OCI-LY1 (cell line): Measurements from ENCODE around the gene ROR2.

ENCODE experiments used
- H2AFZ ChIP-seq: fragments of 200-600 bp; sonication (generic), shearing (Covaris generic); 2 replicates; pipeline ENCODE4 v1.6.0; 2014; ENCODE audit warnings: antibody characterized with exemption, mild to moderate bottlenecking, low read length
- H3F3A ChIP-seq: fragments of 200-600 bp; sonication (generic), shearing (Covaris generic); 2 replicates; pipeline ENCODE4 v1.6.0; 2014; ENCODE audit warnings: mild to moderate bottlenecking, antibody characterized with exemption, low read length, moderate library complexity; ENCODE audit not compliant: insufficient read depth
- H3K27ac ChIP-seq: fragments of 200-600 bp; sonication (generic); 2 replicates; pipeline ENCODE4 v1.5.1; 2014; ENCODE audit warnings: low read length, mixed run types, mild to moderate bottlenecking, low read depth; ENCODE audit not compliant: poor library complexity, severe bottlenecking
- H3K27me3 ChIP-seq: fragments of 200-600 bp; sonication (generic); 2 replicates; pipeline ENCODE4 v1.6.0; 2014; ENCODE audit warnings: antibody characterized with exemption, mild to moderate bottlenecking, low read length, moderate library complexity; ENCODE audit not compliant: insufficient read depth
- H3K36me3 ChIP-seq: fragments of 200-600 bp; sonication (generic); 2 replicates; pipeline ENCODE4 v1.6.1; 2014; ENCODE audit warnings: mild to moderate bottlenecking, antibody characterized with exemption, low read length, moderate library complexity, mixed read lengths; ENCODE audit not compliant: insufficient read depth
- H3K4me1 ChIP-seq: fragments of 200-600 bp; sonication (generic); 2 replicates; pipeline ENCODE4 v1.5.1; 2014; ENCODE audit warnings: mild to moderate bottlenecking, low read length, moderate library complexity; ENCODE audit not compliant: insufficient read depth, severe bottlenecking
- H3K4me2 ChIP-seq: fragments of 200-600 bp; sonication (generic), shearing (Covaris generic); 2 replicates; pipeline ENCODE4 v1.6.1; 2014; ENCODE audit warnings: low read length
- H3K4me3 ChIP-seq: fragments of 200-600 bp; sonication (generic); 2 replicates; pipeline ENCODE4 v1.5.1; 2014; ENCODE audit warnings: low read length, low read depth, mild to moderate bottlenecking, mixed read lengths; ENCODE audit not compliant: poor library complexity, severe bottlenecking
- H3K79me2 ChIP-seq: fragments of 200-600 bp; shearing (Covaris generic); 2 replicates; pipeline ENCODE4 v1.6.1; 2016; ENCODE audit warnings: mixed run types, low read length, mixed read lengths; ENCODE audit not compliant: insufficient read depth
- H3K9ac ChIP-seq: fragments of 200-600 bp; sonication (generic), shearing (Covaris generic); 2 replicates; pipeline ENCODE4 v1.6.1; 2014; ENCODE audit warnings: mild to moderate bottlenecking, low read length, mixed read lengths
- H3K9me2 ChIP-seq: fragments of 200-600 bp; sonication (generic), shearing (Covaris generic); 2 replicates; pipeline ENCODE4 v1.6.1; 2014; ENCODE audit warnings: low read depth, mild to moderate bottlenecking, low read length, mixed read lengths
- H3K9me3 ChIP-seq: fragments of 200-600 bp; shearing (Covaris generic); 2 replicates; pipeline ENCODE4 v1.6.1; 2014; ENCODE audit warnings: low read length, mixed read lengths
- H4K20me1 ChIP-seq: fragments of 200-600 bp; sonication (generic), shearing (Covaris generic); 2 replicates; pipeline ENCODE4 v1.6.0; 2016; ENCODE audit warnings: mild to moderate bottlenecking, low read length; ENCODE audit not compliant: insufficient read depth
- CTCF ChIP-seq: fragments of 200-600 bp; sonication (generic), shearing (Covaris generic); IDR thresholded peaks from 2 replicates; pipeline ENCODE4 v1.5.1; 2017; ENCODE audit warnings: mild to moderate bottlenecking, antibody characterized with exemption, low read length, moderate library complexity, mixed read lengths
- EZH2 ChIP-seq: fragments of 200-600 bp; sonication (generic), shearing (Covaris generic); IDR thresholded peaks from 2 replicates; pipeline ENCODE4 v1.8.0; 2017; ENCODE audit warnings: borderline replicate concordance, mixed run types, mild to moderate bottlenecking, antibody characterized with exemption, low read length, moderate library complexity, mixed read lengths

Gene ROR2

DNA sequence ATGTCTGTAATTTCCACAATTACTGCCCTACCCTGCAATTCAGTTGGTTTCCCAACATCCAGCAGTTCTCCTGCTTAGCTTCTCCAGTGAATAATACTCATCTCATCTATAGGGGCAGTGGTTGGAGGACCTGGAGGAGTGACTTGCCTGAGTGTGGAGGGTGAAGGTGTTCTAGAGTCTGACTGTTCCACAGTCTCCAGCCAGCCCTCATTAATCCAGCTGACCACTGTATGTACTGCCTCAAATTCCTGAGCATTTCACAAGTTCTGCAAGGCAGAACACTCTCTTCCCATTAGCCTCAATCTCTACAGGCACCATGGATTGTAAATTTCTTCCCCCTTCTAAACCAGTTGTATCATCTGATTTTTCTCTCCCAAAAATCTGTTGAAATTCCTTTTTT lies 379.0 kb downstream of the ROR2 start:
- Histone ChIP-seq H3F3A (no peaks in the 10 kb centered on the region), H3K9ac (no peak overlapping the region), H3K9me2 (no peaks in the 10 kb centered on the region), H3K27me3 (0 out of 2 replicates have a peak, but pooled peaks cover 4% of the 10 kb centered on the region), H2AFZ (no peak overlapping the region), H3K36me3 (no peaks in the 10 kb centered on the region), H3K27ac (no peak overlapping the region), H3K4me2 (no peak overlapping the region), H3K9me3 (no peaks in the 10 kb centered on the region), H3K79me2 (no peaks in the 10 kb centered on the region), H3K4me1 (no peaks in the 10 kb centered on the region), H3K4me3 (no peak overlapping the region), H4K20me1 (no peaks in the 10 kb centered on the region)
- TF ChIP-seq EZH2: no peak
- TF ChIP-seq CTCF: no peak

DNA sequence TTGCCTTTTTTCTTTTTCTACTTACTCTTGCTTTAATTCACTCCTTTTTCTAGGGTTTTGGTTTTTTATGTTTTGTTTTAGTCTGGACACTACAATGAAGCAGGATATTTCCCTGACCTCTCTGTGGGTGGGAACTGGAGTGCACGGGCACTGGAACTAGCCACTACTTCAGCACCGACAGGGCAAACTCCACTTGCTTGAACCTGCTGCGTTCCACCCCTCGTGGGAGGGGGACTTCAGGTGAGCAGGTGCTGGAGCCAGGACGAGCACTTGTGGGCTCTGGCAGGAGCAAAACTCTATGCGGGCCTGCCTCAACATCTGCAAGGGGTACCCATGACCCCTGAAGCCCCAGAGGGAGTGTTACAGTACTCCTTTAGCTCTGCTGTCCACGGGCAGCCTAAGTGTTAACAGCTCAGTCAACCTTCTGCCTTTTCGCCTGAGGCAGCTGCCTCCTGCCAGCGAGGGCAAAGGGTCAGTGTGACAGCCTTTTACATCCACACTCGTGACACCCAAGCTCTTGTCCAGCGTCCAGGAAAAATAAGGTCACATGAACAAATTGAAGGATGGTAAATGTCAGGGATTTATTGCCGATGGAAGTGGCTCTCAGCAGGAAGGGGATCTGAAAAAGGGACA lies 382.3 kb downstream of the ROR2 start:
- no peaks in the 10 kb centered on the region for H3K36me3 ChIP-seq
- TF ChIP-seq CTCF: no peak
- no peak for TF ChIP-seq EZH2
- no peaks in the 10 kb centered on the region for H3K9me3 ChIP-seq
- no peak overlapping the region for H3K4me2 ChIP-seq
- H3K9me2 ChIP-seq: no peaks in the 10 kb centered on the region
- H3K4me1 ChIP-seq: no peaks in the 10 kb centered on the region
- H3K4me3 ChIP-seq: no peak overlapping the region
- no peaks in the 10 kb centered on the region for H4K20me1 ChIP-seq
- no peak overlapping the region for H2AFZ ChIP-seq
- no peaks in the 10 kb centered on the region for H3K79me2 ChIP-seq
- no peak overlapping the region for H3K27ac ChIP-seq
- no peaks in the 10 kb centered on the region for H3F3A ChIP-seq
- H3K27me3 ChIP-seq: 0 out of 2 replicates have a peak, but pooled peaks cover 4% of the 10 kb centered on the region
- no peak overlapping the region for H3K9ac ChIP-seq

DNA sequence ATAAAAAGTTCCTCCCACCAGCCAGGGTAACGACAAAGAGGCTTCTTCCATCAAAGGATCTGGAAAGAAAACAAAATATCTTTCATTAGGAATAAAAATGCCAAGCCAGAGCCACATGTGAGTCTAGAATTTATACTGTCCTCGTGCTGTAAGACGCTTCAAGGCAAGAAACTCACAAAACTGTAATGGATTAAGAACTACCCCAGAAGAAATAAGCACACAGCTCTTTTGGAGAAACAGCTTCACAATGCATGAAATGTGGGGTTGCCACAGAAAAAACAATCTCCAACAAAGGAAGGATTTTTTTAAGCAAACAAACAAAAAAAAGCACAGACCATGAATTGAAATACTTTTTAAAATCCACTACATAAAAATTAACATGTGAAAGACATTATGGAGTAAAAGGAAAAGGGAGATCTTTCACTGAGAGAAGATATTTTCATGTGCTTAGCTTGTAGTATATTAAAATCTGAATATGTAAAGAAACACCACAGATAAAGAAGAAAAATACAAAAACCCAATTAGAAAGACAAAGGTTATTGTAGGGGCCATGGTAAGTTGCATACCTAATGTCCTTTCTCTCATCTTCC lies 385.9 kb downstream of the ROR2 start:
- no peak overlapping the region for H3K27ac ChIP-seq
- H3K79me2 ChIP-seq: no peaks in the 10 kb centered on the region
- H3K27me3 ChIP-seq: no peaks in the 10 kb centered on the region
- TF ChIP-seq EZH2 (no peak), CTCF (no peak)
- no peaks in the 10 kb centered on the region for H3K9me2 ChIP-seq
- no peak overlapping the region for H2AFZ ChIP-seq
- no peak overlapping the region for H3K4me2 ChIP-seq
- no peaks in the 10 kb centered on the region for H3K36me3 ChIP-seq
- no peaks in the 10 kb centered on the region for H3K9me3 ChIP-seq
- H3K4me3 ChIP-seq: no peak overlapping the region
- no peaks in the 10 kb centered on the region for H3K4me1 ChIP-seq
- no peaks in the 10 kb centered on the region for H3F3A ChIP-seq
- no peaks in the 10 kb centered on the region for H4K20me1 ChIP-seq
- no peak overlapping the region for H3K9ac ChIP-seq
